Endothelial cell of umbilical vein (primary cell): ENCODE data around the gene ANKRD36. TPM values are rescaled to one million over a fixed set of nuclear protein-coding genes. Genes with fewer than 3 reads are reported as not detected.
"Not testable (repeated sequence)": the region's sequence is repeated elsewhere in the genome, so short reads cannot be mapped to it uniquely, and the experiment has no call there.

Experiments used
- BruUV-seq: library from RNA; stranded (reverse); fragments of 400-500 nt; replicated peaks from 2 replicates; lab custom pipeline; 2021; lab: Mats Ljungman, UMichigan
- CTCF ChIA-PET: fragments of 300-600, 350-600 bp; sonication (Branson Sonifier 250); formaldehyde crosslinking; loops from one replicate; lab custom pipeline; 2021; ENCODE audit warnings: antibody characterized with exemption, inconsistent platforms; lab: Charles Lee
- POLR2A ChIA-PET: fragments of 300-600, 350-600 bp; sonication (Branson Sonifier 250); formaldehyde crosslinking; loops from one replicate; lab custom pipeline; 2021; ENCODE audit warnings: antibody characterized with exemption, inconsistent platforms; lab: Charles Lee
- DNase-seq: peaks from one replicate; pipeline ENCODE4 v3.0.0-alpha.2; 2011; ENCODE audit warnings: low read depth, low spot score
- FAIRE-seq: peaks from 2 replicates; lab custom pipeline; 2011; peaks lifted over from hg19 to GRCh38; lab: Jason Lieb, UNC
- H2AFZ ChIP-seq: 2 replicates; pipeline ENCODE4 v1.6.0; 2012; ENCODE audit warnings: low read depth, low read length, control low read depth, inconsistent platforms
- H3K27ac ChIP-seq: 2 replicates; pipeline ENCODE4 v1.5.1; 2011; ENCODE audit warnings: low read depth, mild to moderate bottlenecking, control low read depth, low read length, moderate library complexity; ENCODE audit not compliant: insufficient read depth
- H3K27me3 ChIP-seq, 2 experiments: 2 replicates each; pipeline versions ENCODE4 v1.6.0 to v1.6.1; 2011; ENCODE audit warnings: low read length in 2 of 2, mixed read lengths in 1 of 2; ENCODE audit not compliant: control insufficient read depth in 2 of 2, insufficient read depth in 2 of 2
- H3K36me3 ChIP-seq, 2 experiments: 2 replicates in 1 of 2; 3 replicates in 1 of 2; pipeline ENCODE4 v1.5.1; 2011; ENCODE audit warnings: low read length in 2 of 2, mild to moderate bottlenecking in 1 of 2, moderate library complexity in 1 of 2; ENCODE audit not compliant: control insufficient read depth in 2 of 2, insufficient read depth in 2 of 2; ENCODE audit errors: extremely low read depth in 1 of 2
- H3K4me1 ChIP-seq: 3 replicates; pipeline ENCODE4 v1.5.1; 2011; ENCODE audit warnings: mild to moderate bottlenecking, low read length; ENCODE audit not compliant: control insufficient read depth, insufficient read depth; ENCODE audit errors: extremely low read depth
- H3K4me2 ChIP-seq: 2 replicates; pipeline ENCODE4 v1.6.1; 2011; ENCODE audit warnings: low read length, control low read depth, mixed read lengths; ENCODE audit not compliant: insufficient read depth
- H3K4me3 ChIP-seq, 3 experiments: fragments of 200-600 bp in 1 of 3; sonication (generic), shearing (Covaris generic) in 1 of 3; replicated peaks in 1 of 3; 2 replicates each; pipeline ENCODE4 v1.5.1; 2011 to 2016; ENCODE audit warnings: control low read depth in 3 of 3, low read length in 3 of 3, mild to moderate bottlenecking in 2 of 3, inconsistent platforms in 1 of 3, low read depth in 1 of 3, moderate library complexity in 1 of 3; ENCODE audit not compliant: insufficient read depth in 1 of 3
- H3K79me2 ChIP-seq: 2 replicates; pipeline ENCODE4 v1.6.0; 2012; ENCODE audit warnings: low read length, inconsistent platforms; ENCODE audit not compliant: control insufficient read depth, insufficient read depth
- H3K9ac ChIP-seq: replicated peaks from 2 replicates; pipeline ENCODE3; 2011; ENCODE audit warnings: low read length, control low read depth; ENCODE audit not compliant: insufficient read depth; ENCODE audit errors: extremely low read depth
- H3K9me1 ChIP-seq: replicated peaks from 3 replicates; pipeline ENCODE4 v1.6.0; 2011; ENCODE audit warnings: mild to moderate bottlenecking, low read length; ENCODE audit not compliant: control insufficient read depth, insufficient read depth; ENCODE audit errors: extremely low read depth
- H3K9me3 ChIP-seq: replicated peaks from 2 replicates; pipeline ENCODE4 v1.5.1; 2012; ENCODE audit warnings: low read length, inconsistent platforms; ENCODE audit not compliant: control insufficient read depth, insufficient read depth
- H4K20me1 ChIP-seq: replicated peaks from 2 replicates; pipeline ENCODE3; 2011; ENCODE audit warnings: mild to moderate bottlenecking, low read length; ENCODE audit not compliant: control insufficient read depth, insufficient read depth; ENCODE audit errors: extremely low read depth
- dilution Hi-C: fragments of 300-500 bp; cut with MboI; formaldehyde crosslinking; loops from one replicate; pipeline ENCODE4 v1.15.0; 2019; ENCODE audit warnings: low sequenced_read_pairs; ENCODE audit not compliant: extremely low pct_ligation_motif_present
- intact Hi-C: fragments of 100-400 bp; cut with micrococcal nuclease; formaldehyde crosslinking; loops from one replicate; pipeline ENCODE4 v1.10.0; 2022
- polyA plus RNA-seq, 4 experiments: library from polyadenylated mRNA; depleted of rRNA in 3 of 4; stranded (reverse) in 3 of 4; unstranded in 1 of 4; fragments of >200 nt; gene quantifications; 2 replicates each; pipeline versions ENCODE4 v1.2.1 to v1.2.3, GENCODE V29; 2011 to 2012; ENCODE audit warnings: missing spikeins in 1 of 4
- total RNA-seq: library from RNA; stranded (reverse); gene quantifications from 2 replicates; pipeline ENCODE4 v1.2.3, GENCODE V29; 2021

The ANKRD36 gene
- total and polyA plus RNA-seq, 2 donors (not counting 3 experiments of a cell fraction or from before 2014, with no cell fraction given) = 7.2 to 91.7 TPM

DNA sequence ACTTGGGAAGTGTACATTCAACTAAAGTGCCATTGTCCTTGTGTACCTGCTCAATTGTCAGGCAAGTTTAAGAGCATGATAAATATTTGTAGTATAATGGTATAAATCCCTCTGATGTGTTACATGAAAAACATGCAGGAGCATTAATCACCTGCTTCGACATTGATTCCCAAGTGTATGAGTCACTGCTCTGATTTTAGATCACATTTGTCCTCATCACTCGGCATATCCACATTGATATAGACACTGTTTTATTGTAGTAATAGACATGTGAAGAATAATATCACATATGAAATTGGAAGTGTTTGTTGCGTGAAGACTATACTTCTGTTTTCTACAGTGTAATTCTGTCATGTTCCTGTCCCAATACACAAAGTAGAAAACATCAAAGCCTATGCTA, 31.1 kb downstream of the ANKRD36 start:
- H4K20me1 ChIP-seq, intact Hi-C loops: not testable (repeated sequence)

DNA sequence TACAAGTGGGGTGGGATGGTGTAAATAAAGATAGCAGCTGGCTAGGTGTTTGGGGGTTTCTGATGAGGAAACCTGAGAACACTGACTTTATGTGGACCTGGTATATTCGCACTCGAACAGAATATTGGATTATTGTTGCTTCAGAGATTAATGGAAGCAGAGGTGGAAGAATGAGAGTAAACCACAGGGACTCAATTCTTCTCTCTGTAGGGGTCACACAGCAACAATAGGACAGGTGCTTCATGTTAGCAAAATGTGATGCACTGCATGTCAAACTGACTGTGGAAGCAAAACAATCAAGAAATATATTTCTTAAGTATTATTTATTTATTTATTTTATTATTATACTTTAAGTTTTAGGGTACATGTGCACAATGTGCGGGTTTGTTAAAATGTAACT, 53.6 kb downstream of the ANKRD36 start:
- H2AFZ ChIP-seq, BruUV-seq, H3K27ac ChIP-seq, dilution Hi-C loops, H3K9me3 ChIP-seq, H3K9me1 ChIP-seq, intact Hi-C loops, H3K4me1 ChIP-seq, H3K4me2 ChIP-seq, FAIRE-seq, DNase-seq, H3K36me3 ChIP-seq, POLR2A ChIA-PET, H3K4me3 ChIP-seq, H4K20me1 ChIP-seq, H3K27me3 ChIP-seq, H3K79me2 ChIP-seq, CTCF ChIA-PET, H3K9ac ChIP-seq: not testable (repeated sequence)

More for the DNA sequence above, 31.1 kb downstream of the ANKRD36 start:
- H3K4me2 ChIP-seq, POLR2A ChIA-PET, H3K79me2 ChIP-seq, BruUV-seq, H2AFZ ChIP-seq, FAIRE-seq, DNase-seq, H3K4me1 ChIP-seq, H3K27ac ChIP-seq, H3K9ac ChIP-seq, H3K36me3 ChIP-seq, H3K9me1 ChIP-seq, H3K4me3 ChIP-seq, H3K27me3 ChIP-seq, CTCF ChIA-PET, H3K9me3 ChIP-seq, dilution Hi-C loops: not testable (repeated sequence)

DNA sequence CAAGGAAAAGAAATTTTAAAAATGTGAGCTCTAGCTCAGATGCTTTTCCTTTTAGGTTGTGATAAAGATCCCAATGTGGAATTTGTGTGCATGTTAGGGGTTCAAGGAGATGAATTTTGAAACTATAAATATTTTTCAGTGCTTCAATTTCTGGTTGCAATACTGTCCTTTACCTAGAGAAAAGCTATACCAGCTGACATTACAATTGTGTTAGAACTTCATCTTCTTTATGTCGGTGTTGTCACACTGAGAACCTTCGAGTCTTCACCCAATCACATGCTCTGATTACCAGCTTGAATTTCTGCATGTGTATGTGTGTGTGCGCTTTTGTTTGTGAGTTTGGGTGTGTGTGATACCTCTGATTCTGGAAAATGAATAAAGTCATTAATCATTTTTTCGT, 55.0 kb downstream of the ANKRD36 start:
- intact Hi-C loops, H3K27ac ChIP-seq, H3K4me3 ChIP-seq, H3K9ac ChIP-seq, POLR2A ChIA-PET, FAIRE-seq, H3K27me3 ChIP-seq, H3K36me3 ChIP-seq, CTCF ChIA-PET, H3K9me3 ChIP-seq, H3K79me2 ChIP-seq, DNase-seq, H3K4me2 ChIP-seq, H3K9me1 ChIP-seq, H3K4me1 ChIP-seq, BruUV-seq, dilution Hi-C loops, H4K20me1 ChIP-seq, H2AFZ ChIP-seq: not testable (repeated sequence)

DNA sequence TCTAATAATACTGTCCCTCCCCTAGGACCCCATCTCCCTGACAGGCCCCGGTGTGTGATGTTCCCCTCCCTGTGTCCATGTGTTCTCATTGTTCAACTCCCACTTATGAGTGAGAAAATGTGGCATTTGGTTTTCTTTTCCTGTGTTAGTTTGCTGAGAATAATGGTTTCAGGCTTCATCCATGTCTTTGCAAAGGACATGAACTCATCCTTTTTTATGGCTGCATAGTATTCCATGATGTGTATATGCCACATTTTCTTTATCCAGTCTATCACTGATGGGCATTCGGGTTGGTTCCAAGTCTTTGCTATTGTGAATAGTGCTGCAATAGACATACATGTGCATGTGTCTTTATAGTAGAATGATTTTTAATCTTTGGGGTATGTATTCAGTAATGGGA, 55.6 kb downstream of the ANKRD36 start:
- not testable (repeated sequence) for H3K4me1 ChIP-seq

More for the DNA sequence above, 55.6 kb downstream of the ANKRD36 start:
- H3K27me3 ChIP-seq, dilution Hi-C loops, DNase-seq, CTCF ChIA-PET, FAIRE-seq, H3K4me2 ChIP-seq, H2AFZ ChIP-seq, POLR2A ChIA-PET, BruUV-seq, H3K79me2 ChIP-seq, H3K36me3 ChIP-seq, H4K20me1 ChIP-seq, intact Hi-C loops, H3K27ac ChIP-seq, H3K9me3 ChIP-seq, H3K9me1 ChIP-seq, H3K4me3 ChIP-seq, H3K9ac ChIP-seq: not testable (repeated sequence)
